GM23338 (cell line): ENCODE data around the gene CRMP1.

ENCODE experiments used
- CREB1 ChIP-seq: fragments of 250-450 bp; sonication (Bioruptor Pico); IDR thresholded peaks from 2 replicates; pipeline ENCODE4 v1.5.0; 2020; ENCODE audit warnings: low read depth, mild to moderate bottlenecking, moderate library complexity
- CTCF ChIP-seq, 2 experiments: fragments of 200-600 bp in 1 of 2; sonication (generic) in 1 of 2; conservative IDR thresholded peaks; 2 replicates each; pipeline versions ENCODE4 v1.5.1 to v1.6.1; 2016 to 2017; ENCODE audit warnings: antibody characterized with exemption in 2 of 2, low read depth in 2 of 2, mild to moderate bottlenecking in 2 of 2, moderate library complexity in 1 of 2
- ETS1 ChIP-seq: IDR thresholded peaks from 2 replicates; pipeline ENCODE4 v1.6.1; 2016; ENCODE audit warnings: antibody characterized with exemption
- EZH2 ChIP-seq: fragments of 200-600 bp; sonication (generic); IDR thresholded peaks from one replicate; pipeline ENCODE4 v1.8.0; 2017; ENCODE audit warnings: antibody characterized with exemption, mild to moderate bottlenecking, low read depth; ENCODE audit not compliant: unreplicated experiment
- EZH2phosphoT487 ChIP-seq: fragments of 200-600 bp; sonication (generic); IDR thresholded peaks from one replicate; pipeline ENCODE4 v1.8.1; 2018; ENCODE audit warnings: antibody characterized with exemption; ENCODE audit not compliant: unreplicated experiment
- JUNB ChIP-seq: IDR thresholded peaks from one replicate; pipeline ENCODE4 v1.6.1; 2016; ENCODE audit warnings: antibody characterized with exemption; ENCODE audit not compliant: unreplicated experiment
- POLR2AphosphoS5 ChIP-seq: IDR thresholded peaks from 2 replicates; pipeline ENCODE4 v1.6.1; 2016; ENCODE audit warnings: antibody characterized with exemption, low read depth
- STAT1 ChIP-seq: IDR thresholded peaks from one replicate; pipeline ENCODE4 v1.6.1; 2016; ENCODE audit warnings: antibody characterized with exemption; ENCODE audit not compliant: unreplicated experiment
- ZNF114 ChIP-seq: fragments of 250-450 bp; sonication (Bioruptor Pico); IDR thresholded peaks from 2 replicates; pipeline ENCODE4 v1.5.0; 2020; ENCODE audit warnings: mild to moderate bottlenecking, moderate library complexity
- ZNF331 ChIP-seq: fragments of 250-450 bp; sonication (Bioruptor Pico); IDR thresholded peaks from 2 replicates; pipeline ENCODE4 v1.5.0; 2020; ENCODE audit warnings: low read depth, mild to moderate bottlenecking, moderate library complexity
- ZNF462 ChIP-seq: fragments of 250-450 bp; sonication (Bioruptor Pico); IDR thresholded peaks from 2 replicates; pipeline ENCODE4 v1.5.0; 2020; ENCODE audit warnings: mild to moderate bottlenecking, moderate library complexity
- TF ChIP-seq, protein P1 (sequence below): IDR thresholded peaks from one replicate; pipeline ENCODE4 v1.6.1; 2018; ENCODE audit warnings: antibody characterized with exemption; ENCODE audit not compliant: unreplicated experiment

GRCh38 chr4:5825321-5826041 is 67.4 kb downstream of the CRMP1 start:
- TF ChIP-seq CTCF (conservative IDR thresholded peaks at IDR 0.05; ENCODE audit: low read depth in 2 of 2), result no peak
- TF ChIP-seq EZH2, result no peak
- no peak for TF ChIP-seq POLR2AphosphoS5
- TF ChIP-seq JUNB, result no peak
- TF ChIP-seq, protein P1, sequence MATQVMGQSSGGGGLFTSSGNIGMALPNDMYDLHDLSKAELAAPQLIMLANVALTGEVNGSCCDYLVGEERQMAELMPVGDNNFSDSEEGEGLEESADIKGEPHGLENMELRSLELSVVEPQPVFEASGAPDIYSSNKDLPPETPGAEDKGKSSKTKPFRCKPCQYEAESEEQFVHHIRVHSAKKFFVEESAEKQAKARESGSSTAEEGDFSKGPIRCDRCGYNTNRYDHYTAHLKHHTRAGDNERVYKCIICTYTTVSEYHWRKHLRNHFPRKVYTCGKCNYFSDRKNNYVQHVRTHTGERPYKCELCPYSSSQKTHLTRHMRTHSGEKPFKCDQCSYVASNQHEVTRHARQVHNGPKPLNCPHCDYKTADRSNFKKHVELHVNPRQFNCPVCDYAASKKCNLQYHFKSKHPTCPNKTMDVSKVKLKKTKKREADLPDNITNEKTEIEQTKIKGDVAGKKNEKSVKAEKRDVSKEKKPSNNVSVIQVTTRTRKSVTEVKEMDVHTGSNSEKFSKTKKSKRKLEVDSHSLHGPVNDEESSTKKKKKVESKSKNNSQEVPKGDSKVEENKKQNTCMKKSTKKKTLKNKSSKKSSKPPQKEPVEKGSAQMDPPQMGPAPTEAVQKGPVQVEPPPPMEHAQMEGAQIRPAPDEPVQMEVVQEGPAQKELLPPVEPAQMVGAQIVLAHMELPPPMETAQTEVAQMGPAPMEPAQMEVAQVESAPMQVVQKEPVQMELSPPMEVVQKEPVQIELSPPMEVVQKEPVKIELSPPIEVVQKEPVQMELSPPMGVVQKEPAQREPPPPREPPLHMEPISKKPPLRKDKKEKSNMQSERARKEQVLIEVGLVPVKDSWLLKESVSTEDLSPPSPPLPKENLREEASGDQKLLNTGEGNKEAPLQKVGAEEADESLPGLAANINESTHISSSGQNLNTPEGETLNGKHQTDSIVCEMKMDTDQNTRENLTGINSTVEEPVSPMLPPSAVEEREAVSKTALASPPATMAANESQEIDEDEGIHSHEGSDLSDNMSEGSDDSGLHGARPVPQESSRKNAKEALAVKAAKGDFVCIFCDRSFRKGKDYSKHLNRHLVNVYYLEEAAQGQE, result no peak
- no peak for TF ChIP-seq ETS1
- TF ChIP-seq EZH2phosphoT487, result no peak
- no peak for TF ChIP-seq ZNF114 (CRISPR knock-in tag)
- TF ChIP-seq ZNF331 (CRISPR knock-in tag), result no peak
- TF ChIP-seq CREB1, result no peak
- TF ChIP-seq ZNF462, result no peak
- no peak for TF ChIP-seq STAT1
